SHP77 (cell line): ENCODE results near the gene DUSP5.
"Not testable (repeated sequence)": the region's sequence is repeated elsewhere in the genome, so short reads cannot be mapped to it uniquely, and the experiment has no call there.

Source experiments
- DNase-seq, 2 experiments: peaks; one replicate each; lab custom pipeline; 2025; lab: John Stamatoyannopoulos, UW

Gene DUSP5

DNA sequence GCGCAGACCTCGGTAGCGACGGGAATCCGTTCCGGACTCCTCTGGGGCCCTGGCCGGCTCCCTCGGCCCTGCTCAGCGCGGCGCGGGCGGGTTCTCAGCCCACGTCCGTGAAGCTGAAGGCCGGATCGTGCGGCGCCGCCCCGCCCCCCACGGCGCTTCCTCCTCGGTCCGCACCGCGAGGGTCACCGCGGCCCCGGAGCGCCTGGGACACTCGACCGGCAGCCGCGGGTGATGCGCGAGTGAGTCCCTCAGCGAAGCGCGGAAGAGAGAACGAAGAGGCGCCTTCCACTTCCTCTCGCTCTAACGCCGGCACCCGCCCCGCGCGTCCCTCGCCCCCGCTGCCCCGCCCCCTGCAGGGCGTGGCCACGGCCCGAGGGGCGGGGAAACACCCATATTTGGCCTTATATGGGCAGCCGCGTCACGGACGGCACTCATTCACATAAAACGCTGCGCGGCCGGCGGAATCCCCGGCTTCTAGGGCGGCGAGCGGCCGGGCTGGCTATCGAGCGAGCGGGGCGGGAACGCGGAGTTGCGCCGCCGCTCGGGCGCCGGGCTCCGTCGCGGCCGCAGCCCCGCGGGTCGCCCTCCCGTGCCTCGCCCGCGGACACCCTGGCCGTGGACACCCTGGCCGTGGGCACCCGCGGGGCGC lies at the start of gene DUSP5:
Gene DUSP5, plus strand, starts transcription at position 470 of the 649 bp plus-strand sequence. CDS start 215 bp downstream, outside the sequence.
- DNase-seq, result peak; percentile 85 to 87

GRCh38 chr10:110448682-110449418 lies 48.9 kb upstream of the DUSP5 start:
- no peak for DNase-seq

GRCh38 chr10:110455446-110455845 lies 42.3 kb upstream of the DUSP5 start:
- DNase-seq, result no peak

DNA sequence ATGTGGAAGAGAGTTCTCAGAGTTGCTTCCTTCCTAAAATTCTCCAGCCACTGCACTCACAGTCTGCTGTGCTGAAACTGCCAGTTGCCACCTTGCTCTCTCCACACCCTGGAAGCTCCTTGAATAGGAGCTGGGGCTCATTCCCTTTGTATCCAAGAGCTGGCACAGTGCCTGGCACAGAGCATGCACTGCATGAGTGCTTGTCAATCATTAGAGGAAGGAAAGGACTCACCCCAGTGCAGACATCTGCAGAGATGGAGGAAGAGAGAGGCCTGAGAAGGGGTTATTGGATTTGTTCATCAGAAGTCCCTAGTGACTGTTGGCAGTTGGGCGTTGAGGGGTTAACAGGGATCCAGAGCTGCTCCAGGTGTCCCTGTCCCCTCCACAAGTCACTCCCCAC lies 41.7 kb upstream of the DUSP5 start:
- DNase-seq, result no peak

GRCh38 chr10:110456523-110457091 lies 41.1 kb upstream of the DUSP5 start:
- no peak for DNase-seq

DNA sequence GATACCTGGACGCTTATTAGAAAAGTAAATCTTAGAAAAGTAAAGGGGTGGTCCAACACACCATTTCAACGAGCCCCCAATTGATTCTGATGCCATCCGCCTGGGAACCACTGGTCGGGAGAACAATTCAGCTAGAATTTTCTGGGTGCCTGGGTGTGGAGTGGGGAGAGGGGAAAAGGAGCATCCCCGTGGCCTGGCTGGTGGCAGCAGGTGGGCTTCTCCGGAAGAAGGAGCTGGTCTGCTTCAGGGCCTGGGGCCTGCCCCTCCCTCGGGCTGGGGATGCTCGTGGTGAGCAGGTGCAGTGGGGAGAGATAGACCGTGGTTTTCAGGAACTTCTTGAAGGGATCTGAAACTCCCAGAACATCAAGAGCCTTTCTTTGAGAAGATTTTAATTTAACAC lies 39.9 kb upstream of the DUSP5 start:
- no peak for DNase-seq

DNA sequence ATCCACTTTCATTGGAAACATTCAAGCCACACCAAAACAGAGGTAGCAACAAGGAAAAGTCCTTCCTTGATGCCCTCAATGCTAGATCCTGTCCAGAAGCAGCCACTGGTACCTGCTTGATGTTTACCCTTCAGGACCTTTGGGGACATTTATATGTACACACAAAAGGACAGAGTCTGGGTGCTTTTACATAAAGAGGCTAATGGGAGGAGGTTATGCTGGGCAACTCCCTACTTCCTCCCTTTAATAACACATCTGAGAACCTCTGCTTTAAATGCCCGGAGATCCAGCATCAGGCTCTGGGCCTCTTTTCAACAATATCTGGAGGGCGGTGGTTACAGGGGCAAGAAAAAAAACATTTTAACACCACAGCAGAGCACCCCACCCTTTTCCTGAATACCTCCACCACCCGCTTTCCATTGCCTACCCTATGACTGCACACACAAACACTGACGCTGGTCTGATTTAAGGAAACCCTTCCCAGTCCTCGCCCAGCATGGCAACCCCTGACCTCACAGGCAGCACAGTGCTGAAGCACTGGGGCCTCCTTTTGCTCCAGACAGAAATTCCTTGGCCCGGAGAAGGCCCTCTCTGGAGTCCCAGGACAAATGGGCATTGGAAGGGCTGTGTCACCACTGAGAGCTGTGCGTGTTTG lies 39.3 kb upstream of the DUSP5 start:
- DNase-seq, result no peak

DNA sequence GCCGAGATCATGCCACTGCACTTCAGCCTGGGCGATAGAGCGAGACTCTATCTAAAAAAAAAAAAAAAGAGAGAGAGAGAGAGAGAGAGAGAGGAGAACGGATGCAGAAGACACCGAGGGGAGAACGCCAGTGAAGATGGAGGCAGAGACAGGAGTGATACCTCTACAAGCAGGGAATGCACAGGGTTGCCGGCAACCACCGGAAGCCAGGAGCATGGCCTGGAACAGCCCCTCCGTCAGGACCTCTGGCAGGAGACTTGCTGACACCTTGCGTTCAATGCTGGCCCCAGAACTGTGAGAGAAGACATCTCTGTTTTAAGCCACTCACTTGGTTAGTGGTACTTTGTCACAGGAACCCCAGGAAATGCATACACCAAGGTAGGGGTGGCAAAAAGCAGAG lies 38.1 kb upstream of the DUSP5 start:
- DNase-seq, result peak; percentile 47 to 60

GRCh38 chr10:110460111-110460809 lies 37.4 kb upstream of the DUSP5 start:
- DNase-seq, result peak; percentile 75 to 90

GRCh38 chr10:110461088-110461487 lies 36.6 kb upstream of the DUSP5 start:
- no peak for DNase-seq

DNA sequence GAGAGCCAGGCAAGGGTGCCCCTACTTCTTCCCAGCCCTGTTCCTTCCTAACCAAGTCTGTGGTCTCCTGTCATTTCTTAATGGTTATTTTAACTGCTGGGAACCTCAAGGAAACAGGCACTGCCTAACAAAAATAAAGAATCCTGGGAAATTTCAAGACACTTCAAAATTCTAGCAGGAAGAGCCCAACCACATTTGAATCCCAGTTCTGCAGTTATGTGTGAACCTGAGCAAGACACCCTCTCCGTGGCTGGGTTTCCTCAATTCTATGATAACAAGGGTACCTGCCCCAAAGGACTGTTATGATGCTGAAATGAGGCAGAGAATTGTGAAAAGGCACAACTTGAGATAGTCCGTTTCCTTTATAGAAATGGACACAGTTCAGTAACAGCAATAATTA lies 36.2 kb upstream of the DUSP5 start:
- DNase-seq, result no peak

GRCh38 chr10:110462166-110463095 lies 35.3 kb upstream of the DUSP5 start:
- no peak for DNase-seq

DNA sequence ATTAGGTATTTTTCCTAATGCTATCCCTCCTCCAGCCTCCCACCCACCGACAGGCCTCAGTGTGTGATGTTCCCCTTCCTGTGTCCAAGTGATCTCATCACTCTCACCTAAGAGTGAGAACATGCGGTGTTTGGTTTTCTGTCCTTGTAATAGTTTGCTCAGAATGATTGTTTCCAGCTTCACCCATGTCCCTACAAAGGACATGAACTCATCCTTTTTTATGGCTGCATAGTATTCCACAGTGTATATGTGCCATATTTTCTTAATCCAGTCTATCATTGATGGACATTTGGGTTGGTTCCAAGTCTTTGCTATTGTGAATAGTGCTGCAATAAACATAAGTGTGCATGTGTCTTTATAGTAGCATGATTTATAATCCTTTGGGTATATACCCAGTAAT lies 29.4 kb upstream of the DUSP5 start:
- not testable (repeated sequence) for DNase-seq

- DNase-seq, result peak in 1 of 2 experiments; percentile 58
Measured at GRCh38 chr10:110470541-110470940, 27.2 kb upstream of the DUSP5 start.

DNA sequence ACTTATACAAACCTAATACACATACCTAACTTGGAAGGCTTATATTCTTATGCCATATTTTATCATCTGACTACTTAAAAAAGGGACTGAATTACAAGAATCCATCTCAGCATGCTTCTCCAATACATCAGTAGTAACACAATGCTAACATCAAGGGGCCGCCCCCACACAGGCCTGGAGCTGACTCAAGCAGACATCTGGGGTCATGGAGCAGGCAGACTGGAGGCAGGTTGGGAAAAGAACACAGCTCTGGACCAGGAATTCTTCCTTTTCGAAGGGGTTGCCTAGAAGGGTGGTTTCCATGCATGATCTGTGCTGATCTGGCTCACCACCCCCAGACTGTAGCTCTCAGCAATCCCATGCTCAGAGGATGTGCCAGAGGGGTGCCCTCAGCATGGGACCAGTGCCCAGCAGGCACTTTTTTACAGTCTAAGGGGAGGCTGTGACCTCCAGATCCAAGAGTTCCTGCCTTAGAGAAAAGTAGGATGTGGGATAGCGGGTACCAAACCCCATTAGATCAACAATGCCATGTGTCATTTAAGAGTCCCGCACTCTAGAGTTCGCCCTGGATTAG lies 26.1 kb upstream of the DUSP5 start:
- no peak for DNase-seq

GRCh38 chr10:110474017-110474416 lies 23.7 kb upstream of the DUSP5 start:
- DNase-seq, result no peak

DNA sequence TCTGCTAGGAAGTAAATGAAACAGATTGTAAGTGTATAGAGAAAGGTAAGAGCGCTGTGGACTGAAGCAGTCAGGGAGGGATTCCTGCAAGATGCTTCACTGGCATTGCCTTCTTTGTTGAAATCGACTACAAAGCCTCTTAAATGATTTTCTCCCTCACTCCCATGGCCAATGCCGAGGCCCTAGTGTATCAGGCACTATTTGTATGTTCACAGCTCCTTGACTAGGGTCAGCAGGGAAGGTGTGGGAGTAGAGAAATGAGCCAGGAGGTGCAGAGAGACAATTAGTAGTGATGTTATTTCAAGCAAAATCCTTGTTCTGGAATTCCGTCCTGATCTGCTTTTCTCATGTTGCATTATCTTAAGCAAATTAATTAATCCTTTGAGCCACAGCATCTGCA lies 22.9 kb upstream of the DUSP5 start:
- DNase-seq, result no peak

GRCh38 chr10:110475722-110476515 lies 21.8 kb upstream of the DUSP5 start:
- DNase-seq, result no peak

DNA sequence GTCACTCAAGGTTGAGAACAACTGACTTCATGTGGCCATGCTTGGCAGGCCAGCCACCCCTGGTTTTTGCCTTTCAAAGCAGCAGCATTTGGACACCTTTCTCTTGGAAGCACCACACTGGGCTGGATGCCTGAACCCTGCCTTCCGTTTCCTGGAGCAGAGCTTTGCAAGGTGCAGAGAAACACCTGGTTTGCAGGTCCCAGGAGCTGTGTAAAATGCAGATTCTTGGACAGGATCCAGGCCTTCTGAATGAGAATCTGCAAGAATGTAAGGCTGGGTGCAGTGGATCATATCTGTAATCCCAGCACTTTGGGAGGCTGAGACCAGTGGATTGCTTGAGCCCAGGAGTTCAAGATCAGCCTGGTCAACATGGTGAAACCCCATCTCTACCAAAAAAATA lies 18.0 kb upstream of the DUSP5 start:
- DNase-seq, result no peak

DNA sequence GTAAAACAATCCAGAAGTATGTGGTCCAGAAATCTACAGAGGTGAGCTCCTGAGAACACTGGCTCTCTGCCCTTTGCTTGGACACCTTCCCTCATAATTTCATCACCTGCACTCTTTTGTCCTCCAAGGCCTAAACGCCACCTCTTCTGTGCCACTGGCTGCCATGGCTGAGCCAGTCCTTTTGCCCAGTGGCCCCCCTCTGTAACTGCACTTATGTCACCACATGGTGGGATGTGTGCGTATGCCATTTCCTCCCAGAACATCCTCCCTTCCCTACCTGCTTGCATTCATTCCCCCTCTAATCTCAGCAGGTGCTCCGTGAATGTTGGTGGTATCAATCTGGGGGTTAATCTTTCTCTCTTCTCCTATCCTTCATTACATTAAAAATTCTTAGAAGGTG lies 17.3 kb upstream of the DUSP5 start:
- no peak for DNase-seq
